Breast epithelium (tissue), 4 donors: Measurements from ENCODE around the gene CHRM5. TPM values are rescaled to one million over a fixed set of nuclear protein-coding genes. Genes with fewer than 3 reads are reported as not detected.

ENCODE experiments used
- DNase-seq, 2 donors: peaks; one replicate each; pipeline ENCODE4 v3.0.0-alpha.2; 2019; ENCODE audit warnings: low spot score in 2 of 2
- H3K27ac ChIP-seq, 2 donors: fragments of 200-600 bp; sonication (generic) in 1 of 2; one replicate each; pipeline ENCODE4 v1.5.1; 2016 to 2019; ENCODE audit warnings: mild to moderate bottlenecking in 1 of 2
- H3K27me3 ChIP-seq, 2 donors: fragments of 200-600 bp; sonication (generic) in 1 of 2; one replicate each; pipeline versions ENCODE4 v1.5.1 to v1.6.0; 2017 to 2019; ENCODE audit warnings: control low read depth in 1 of 2, mild to moderate bottlenecking in 1 of 2
- H3K36me3 ChIP-seq: fragments of 200-600 bp; one replicate; pipeline ENCODE4 v1.5.1; 2019
- H3K4me1 ChIP-seq, 2 donors: fragments of 200-600 bp; sonication (generic); one replicate each; pipeline ENCODE4 v1.5.1; 2016 to 2019; ENCODE audit warnings: control low read depth in 1 of 2
- H3K4me3 ChIP-seq, 3 donors: fragments of 200-600 bp; sonication (generic); 1 replicate in 2 of 3; 2 replicates in 1 of 3; pipeline ENCODE4 v1.5.1; 2016 to 2019; ENCODE audit warnings: mild to moderate bottlenecking in 3 of 3, moderate library complexity in 2 of 3
- H3K9me3 ChIP-seq, 2 donors: fragments of 200-600 bp; sonication (generic) in 1 of 2; one replicate each; pipeline ENCODE4 v1.5.1; 2016 to 2019; ENCODE audit warnings: control low read depth in 1 of 2
- POLR2A ChIP-seq: fragments of 450-650 bp; IDR thresholded peaks from one replicate; pipeline ENCODE4 v1.6.1; 2016; ENCODE audit warnings: antibody characterized with exemption, mild to moderate bottlenecking, moderate library complexity
- POLR2AphosphoS5 ChIP-seq, 3 donors: sonication (generic); formaldehyde crosslinking; IDR thresholded peaks; one replicate each; pipeline ENCODE4 v1.6.1; 2017; ENCODE audit warnings: antibody characterized with exemption in 3 of 3
- intact Hi-C: fragments of 100-400 bp; cut with DNase I; formaldehyde crosslinking; loops from one replicate; pipeline ENCODE4 v1.15.1; 2023; ENCODE audit warnings: low total_unique reads
- total RNA-seq, 3 donors: library from RNA; depleted of rRNA; stranded (reverse); fragments of >200 nt; gene quantifications; one replicate each; pipeline ENCODE4 v1.1.0, GENCODE V29; 2016
- TF ChIP-seq, protein P1 (sequence below), 3 donors: fragments of 450-650 bp; IDR thresholded peaks; one replicate each; pipeline ENCODE4 v1.5.1; 2016 to 2017; ENCODE audit warnings: antibody characterized with exemption in 3 of 3, mild to moderate bottlenecking in 3 of 3, moderate library complexity in 3 of 3

Gene CHRM5
- total RNA-seq, 3 donors from 2014 or later = not detected

DNA sequence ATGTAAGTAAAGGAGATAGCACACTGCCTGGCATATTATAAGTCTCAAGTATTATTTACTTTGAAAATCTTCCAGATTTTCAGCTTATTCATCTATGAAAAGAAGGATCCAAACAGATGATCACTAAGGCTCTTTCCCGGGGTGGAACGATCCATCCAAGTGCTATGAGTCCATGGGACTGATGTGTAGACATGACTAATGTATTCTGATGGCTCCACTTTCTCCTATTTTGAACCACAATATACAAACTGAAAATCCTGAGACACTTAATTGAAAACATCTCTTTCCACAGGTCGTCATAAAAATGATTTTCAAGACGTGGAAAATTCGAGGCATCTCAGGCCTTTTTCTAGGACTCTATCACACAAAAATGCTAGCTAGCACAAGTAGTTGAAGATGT, 33.4 kb upstream of the CHRM5 start:
- Histone ChIP-seq H3K4me3 (no peak overlapping the region), H3K27me3 (no peaks in the 10 kb centered on the region), H3K4me1 (no peaks in the 10 kb centered on the region), H3K27ac (no peak overlapping the region), H3K36me3 (no peaks in the 10 kb centered on the region), H3K9me3 (no peaks in the 10 kb centered on the region)
- DNase-seq = no peak
- intact Hi-C loops = no loop called here
- no peak for TF ChIP-seq POLR2A
- TF ChIP-seq, protein P1, sequence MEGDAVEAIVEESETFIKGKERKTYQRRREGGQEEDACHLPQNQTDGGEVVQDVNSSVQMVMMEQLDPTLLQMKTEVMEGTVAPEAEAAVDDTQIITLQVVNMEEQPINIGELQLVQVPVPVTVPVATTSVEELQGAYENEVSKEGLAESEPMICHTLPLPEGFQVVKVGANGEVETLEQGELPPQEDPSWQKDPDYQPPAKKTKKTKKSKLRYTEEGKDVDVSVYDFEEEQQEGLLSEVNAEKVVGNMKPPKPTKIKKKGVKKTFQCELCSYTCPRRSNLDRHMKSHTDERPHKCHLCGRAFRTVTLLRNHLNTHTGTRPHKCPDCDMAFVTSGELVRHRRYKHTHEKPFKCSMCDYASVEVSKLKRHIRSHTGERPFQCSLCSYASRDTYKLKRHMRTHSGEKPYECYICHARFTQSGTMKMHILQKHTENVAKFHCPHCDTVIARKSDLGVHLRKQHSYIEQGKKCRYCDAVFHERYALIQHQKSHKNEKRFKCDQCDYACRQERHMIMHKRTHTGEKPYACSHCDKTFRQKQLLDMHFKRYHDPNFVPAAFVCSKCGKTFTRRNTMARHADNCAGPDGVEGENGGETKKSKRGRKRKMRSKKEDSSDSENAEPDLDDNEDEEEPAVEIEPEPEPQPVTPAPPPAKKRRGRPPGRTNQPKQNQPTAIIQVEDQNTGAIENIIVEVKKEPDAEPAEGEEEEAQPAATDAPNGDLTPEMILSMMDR (IDR thresholded peaks at IDR 0.05) = no peak
- TF ChIP-seq POLR2AphosphoS5 (IDR thresholded peaks at IDR 0.05) = no peak

DNA sequence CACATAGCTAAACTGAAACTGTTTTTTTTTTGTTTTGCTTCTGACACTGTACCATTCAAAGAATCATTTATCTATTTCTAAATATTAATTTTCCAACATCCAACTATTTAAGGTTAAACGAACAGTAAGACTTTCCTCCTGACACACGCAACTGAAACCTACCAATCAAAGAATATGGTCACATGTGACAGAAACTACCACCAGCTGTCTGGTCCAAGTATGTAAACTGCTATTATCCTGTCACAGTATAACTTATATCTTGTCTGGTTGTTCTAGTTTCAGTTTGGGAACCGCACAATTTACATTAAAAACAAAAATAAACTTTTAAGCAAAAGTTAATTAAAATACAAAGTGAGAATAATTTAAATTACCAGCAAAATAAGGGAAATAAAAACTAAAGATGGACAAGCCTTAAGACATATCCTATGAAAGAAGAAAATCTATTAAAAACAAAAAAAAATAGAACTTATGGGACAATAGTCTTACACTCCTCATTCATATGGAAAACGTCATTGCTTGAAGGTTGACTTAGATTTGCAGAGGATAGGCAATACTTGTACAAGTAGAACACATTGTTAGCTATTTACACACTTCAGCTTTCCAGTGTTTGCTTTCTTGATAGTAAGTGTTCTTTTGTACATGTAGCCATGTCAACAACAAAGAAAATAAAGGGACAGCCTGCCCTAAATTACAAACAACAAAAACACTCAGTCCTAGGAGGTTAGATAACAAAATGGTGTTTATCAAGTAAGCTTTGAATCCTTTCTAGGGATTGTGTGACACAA, 26.8 kb upstream of the CHRM5 start:
- TF ChIP-seq, protein P1 (IDR thresholded peaks at IDR 0.05) = no peak
- TF ChIP-seq POLR2A (no peak), POLR2AphosphoS5 (IDR thresholded peaks at IDR 0.05) (no peak)
- H3K27me3 ChIP-seq = no peaks in the 10 kb centered on the region
- DNase-seq = no peak
- no peak overlapping the region for H3K4me3 ChIP-seq
- intact Hi-C loops = no loop called here
- no peak overlapping the region for H3K27ac ChIP-seq
- no peaks in the 10 kb centered on the region for H3K36me3 ChIP-seq
- H3K9me3 ChIP-seq = no peaks in the 10 kb centered on the region
- no peaks in the 10 kb centered on the region for H3K4me1 ChIP-seq

DNA sequence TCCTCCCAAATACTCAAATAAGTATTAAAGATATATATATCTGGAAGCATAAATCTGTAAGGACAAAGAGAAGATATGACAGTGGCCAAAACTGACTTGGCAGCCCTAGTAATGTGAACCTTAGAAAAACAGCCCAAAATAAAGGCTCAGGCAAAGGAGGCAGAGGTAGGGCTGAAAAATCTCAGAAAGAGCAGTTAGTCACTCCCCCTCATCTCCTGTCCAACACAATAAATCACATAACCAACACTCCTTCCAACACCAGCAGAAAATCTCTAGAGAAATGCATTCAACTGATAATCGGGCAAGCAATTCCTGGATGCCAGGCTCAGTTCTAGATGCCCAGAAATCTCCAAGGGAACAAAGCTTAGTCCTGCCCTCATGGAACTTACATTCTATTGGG, 22.1 kb upstream of the CHRM5 start:
- H3K27me3 ChIP-seq = no peaks in the 10 kb centered on the region
- intact Hi-C loops = no loop called here

GRCh38 chr15:33955945-33956344, 12.4 kb upstream of the CHRM5 start:
- DNase-seq = no peak
- H3K9me3 ChIP-seq = no peaks in the 10 kb centered on the region
- no peaks in the 10 kb centered on the region for H3K36me3 ChIP-seq
- intact Hi-C loops = loop anchor here (5.0 kb wide), 1 partner anchor 794 kb away; no protein-coding TSS in a partner anchor
- no peaks in the 10 kb centered on the region for H3K27me3 ChIP-seq
- TF ChIP-seq, protein P1 (IDR thresholded peaks at IDR 0.05) = no peak
- TF ChIP-seq POLR2AphosphoS5 (IDR thresholded peaks at IDR 0.05) (no peak), POLR2A (no peak)
- no peaks in the 10 kb centered on the region for H3K4me1 ChIP-seq
- no peak overlapping the region for H3K4me3 ChIP-seq
- H3K27ac ChIP-seq = no peak overlapping the region

More for the DNA sequence above, 22.1 kb upstream of the CHRM5 start:
- no peak for TF ChIP-seq POLR2A
- no peak for TF ChIP-seq POLR2AphosphoS5 (IDR thresholded peaks at IDR 0.05)
- TF ChIP-seq, protein P1 (IDR thresholded peaks at IDR 0.05) = no peak
- no peak for DNase-seq
- no peak overlapping the region for H3K27ac ChIP-seq
- H3K4me3 ChIP-seq = no peak overlapping the region
- H3K4me1 ChIP-seq = no peaks in the 10 kb centered on the region
- H3K9me3 ChIP-seq = no peaks in the 10 kb centered on the region
- H3K36me3 ChIP-seq = no peaks in the 10 kb centered on the region

GRCh38 chr15:33956397-33956796, 11.9 kb upstream of the CHRM5 start:
- Histone ChIP-seq H3K4me3 (no peak overlapping the region), H3K27ac (no peak overlapping the region), H3K36me3 (no peaks in the 10 kb centered on the region), H3K4me1 (no peaks in the 10 kb centered on the region), H3K9me3 (no peaks in the 10 kb centered on the region), H3K27me3 (no peaks in the 10 kb centered on the region)
- TF ChIP-seq, protein P1 (IDR thresholded peaks at IDR 0.05) = no peak
- no peak for TF ChIP-seq POLR2AphosphoS5 (IDR thresholded peaks at IDR 0.05)
- TF ChIP-seq POLR2A = no peak
- DNase-seq = no peak
- intact Hi-C loops = loop anchor here (5.0 kb wide), 1 partner anchor 794 kb away; no protein-coding TSS in a partner anchor
